Measurements from ENCODE around the gene RBBP6.
"Not testable (repeated sequence)": the region's sequence is repeated elsewhere in the genome, so short reads cannot be mapped to it uniquely, and the experiment has no call there.

- not testable (repeated sequence) for TF ChIP-seq CTCF (IDR thresholded peaks at IDR 0.05); TAF1 (IDR thresholded peaks at IDR 0.05; ENCODE audit: borderline replicate concordance, low read depth, low read length); POLR2AphosphoS5 (IDR thresholded peaks at IDR 0.05; ENCODE audit: low read depth, low read length); NFIC (IDR thresholded peaks at IDR 0.05; ENCODE audit: borderline replicate concordance); MAX (IDR thresholded peaks at IDR 0.05; ENCODE audit: low read depth); SIN3A (IDR thresholded peaks at IDR 0.05; ENCODE audit: borderline replicate concordance, low read depth, low read length); EZH2phosphoT487 (IDR thresholded peaks at IDR 0.05; ENCODE audit: borderline replicate concordance, low read depth); FOXM1 (IDR thresholded peaks at IDR 0.05; ENCODE audit: low read depth); MXI1 (IDR thresholded peaks at IDR 0.05; ENCODE audit: low read depth, low read length)
- TF ChIP-seq, protein P1, sequence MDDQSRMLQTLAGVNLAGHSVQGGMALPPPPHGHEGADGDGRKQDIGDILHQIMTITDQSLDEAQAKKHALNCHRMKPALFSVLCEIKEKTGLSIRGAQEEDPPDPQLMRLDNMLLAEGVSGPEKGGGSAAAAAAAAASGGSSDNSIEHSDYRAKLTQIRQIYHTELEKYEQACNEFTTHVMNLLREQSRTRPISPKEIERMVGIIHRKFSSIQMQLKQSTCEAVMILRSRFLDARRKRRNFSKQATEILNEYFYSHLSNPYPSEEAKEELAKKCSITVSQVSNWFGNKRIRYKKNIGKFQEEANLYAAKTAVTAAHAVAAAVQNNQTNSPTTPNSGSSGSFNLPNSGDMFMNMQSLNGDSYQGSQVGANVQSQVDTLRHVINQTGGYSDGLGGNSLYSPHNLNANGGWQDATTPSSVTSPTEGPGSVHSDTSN (IDR thresholded peaks at IDR 0.05) = not testable (repeated sequence)
- TF ChIP-seq, protein P2, sequence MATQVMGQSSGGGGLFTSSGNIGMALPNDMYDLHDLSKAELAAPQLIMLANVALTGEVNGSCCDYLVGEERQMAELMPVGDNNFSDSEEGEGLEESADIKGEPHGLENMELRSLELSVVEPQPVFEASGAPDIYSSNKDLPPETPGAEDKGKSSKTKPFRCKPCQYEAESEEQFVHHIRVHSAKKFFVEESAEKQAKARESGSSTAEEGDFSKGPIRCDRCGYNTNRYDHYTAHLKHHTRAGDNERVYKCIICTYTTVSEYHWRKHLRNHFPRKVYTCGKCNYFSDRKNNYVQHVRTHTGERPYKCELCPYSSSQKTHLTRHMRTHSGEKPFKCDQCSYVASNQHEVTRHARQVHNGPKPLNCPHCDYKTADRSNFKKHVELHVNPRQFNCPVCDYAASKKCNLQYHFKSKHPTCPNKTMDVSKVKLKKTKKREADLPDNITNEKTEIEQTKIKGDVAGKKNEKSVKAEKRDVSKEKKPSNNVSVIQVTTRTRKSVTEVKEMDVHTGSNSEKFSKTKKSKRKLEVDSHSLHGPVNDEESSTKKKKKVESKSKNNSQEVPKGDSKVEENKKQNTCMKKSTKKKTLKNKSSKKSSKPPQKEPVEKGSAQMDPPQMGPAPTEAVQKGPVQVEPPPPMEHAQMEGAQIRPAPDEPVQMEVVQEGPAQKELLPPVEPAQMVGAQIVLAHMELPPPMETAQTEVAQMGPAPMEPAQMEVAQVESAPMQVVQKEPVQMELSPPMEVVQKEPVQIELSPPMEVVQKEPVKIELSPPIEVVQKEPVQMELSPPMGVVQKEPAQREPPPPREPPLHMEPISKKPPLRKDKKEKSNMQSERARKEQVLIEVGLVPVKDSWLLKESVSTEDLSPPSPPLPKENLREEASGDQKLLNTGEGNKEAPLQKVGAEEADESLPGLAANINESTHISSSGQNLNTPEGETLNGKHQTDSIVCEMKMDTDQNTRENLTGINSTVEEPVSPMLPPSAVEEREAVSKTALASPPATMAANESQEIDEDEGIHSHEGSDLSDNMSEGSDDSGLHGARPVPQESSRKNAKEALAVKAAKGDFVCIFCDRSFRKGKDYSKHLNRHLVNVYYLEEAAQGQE (IDR thresholded peaks at IDR 0.05; ENCODE audit: low read depth, low read length) = not testable (repeated sequence)
Measured at GRCh38 chr16:24613267-24613666, 73.9 kb downstream of the RBBP6 start.
